Type B pancreatic cell (in vitro differentiated cells): ENCODE data around the gene ZNF302. TPM values are rescaled to one million over a fixed set of nuclear protein-coding genes. Genes with fewer than 3 reads are reported as not detected.
"Not testable (repeated sequence)": the region's sequence is repeated elsewhere in the genome, so short reads cannot be mapped to it uniquely, and the experiment has no call there.

Source experiments
- DNase-seq: peaks from one replicate; pipeline ENCODE4 v3.0.0; 2021; ENCODE audit warnings: mixed read lengths; ENCODE audit not compliant: unreplicated experiment; ENCODE audit errors: extremely low spot score
- H3K27ac Mint-ChIP-seq: 2 replicates; pipeline ENCODE4 v1.8.0; 2021; ENCODE audit warnings: mild to moderate bottlenecking, mixed read lengths
- H3K27me3 Mint-ChIP-seq: 2 replicates; pipeline ENCODE4 v1.8.0; 2021; ENCODE audit warnings: mixed read lengths
- H3K36me3 Mint-ChIP-seq: 2 replicates; pipeline ENCODE4 v1.8.0; 2021; ENCODE audit warnings: mixed read lengths
- H3K4me1 Mint-ChIP-seq: one replicate; pipeline ENCODE4 v1.8.0; 2021; ENCODE audit warnings: mixed read lengths; ENCODE audit not compliant: unreplicated experiment
- H3K4me3 Mint-ChIP-seq: 2 replicates; pipeline ENCODE4 v1.8.0; 2021; ENCODE audit warnings: mild to moderate bottlenecking, mixed read lengths
- H3K9me3 Mint-ChIP-seq: 2 replicates; pipeline ENCODE4 v1.8.0; 2021; ENCODE audit warnings: mixed read lengths
- CTCF ChIP-seq: fragments of 200-600 bp; sonication (generic); conservative IDR thresholded peaks from 2 replicates; pipeline ENCODE4 v1.5.0; 2021; ENCODE audit warnings: antibody characterized with exemption, mild to moderate bottlenecking
- total RNA-seq: library from RNA; stranded (reverse); gene quantifications from 2 replicates; pipeline ENCODE4 v1.2.1, GENCODE V29; 2021; ENCODE audit warnings: low replicate concordance

ZNF302 gene
- total RNA-seq, 1 donor from 2014 or later = 41.5 TPM

GRCh38 chr19:34666958-34667265 lies 10.6 kb upstream of the ZNF302 start:
- H3K36me3 Mint-ChIP-seq = no peaks in the 10 kb centered on the region
- no peak for TF ChIP-seq CTCF
- H3K27me3 Mint-ChIP-seq = no peaks in the 10 kb centered on the region
- H3K9me3 Mint-ChIP-seq = no peaks in the 10 kb centered on the region
- no peak overlapping the region for H3K27ac Mint-ChIP-seq
- H3K4me3 Mint-ChIP-seq = no peak overlapping the region
- DNase-seq = no peak
- H3K4me1 Mint-ChIP-seq = no peaks in the 10 kb centered on the region

GRCh38 chr19:34667349-34668076 lies 10.0 kb upstream of the ZNF302 start:
- no peaks in the 10 kb centered on the region for H3K4me1 Mint-ChIP-seq
- no peaks in the 10 kb centered on the region for H3K36me3 Mint-ChIP-seq
- no peak for DNase-seq
- no peak overlapping the region for H3K27ac Mint-ChIP-seq
- no peak for TF ChIP-seq CTCF
- H3K9me3 Mint-ChIP-seq = no peaks in the 10 kb centered on the region
- H3K27me3 Mint-ChIP-seq = no peaks in the 10 kb centered on the region
- H3K4me3 Mint-ChIP-seq = peak overlapping the region; percentile 45

GRCh38 chr19:34668077-34668689 lies 9.3 kb upstream of the ZNF302 start:
- not testable (repeated sequence) for H3K4me3 Mint-ChIP-seq, H3K9me3 Mint-ChIP-seq, H3K27me3 Mint-ChIP-seq, H3K36me3 Mint-ChIP-seq, DNase-seq, H3K27ac Mint-ChIP-seq, H3K4me1 Mint-ChIP-seq

GRCh38 chr19:34668690-34669089 lies 8.8 kb upstream of the ZNF302 start:
- H3K4me1 Mint-ChIP-seq, H3K4me3 Mint-ChIP-seq, H3K27ac Mint-ChIP-seq, H3K36me3 Mint-ChIP-seq, DNase-seq, H3K9me3 Mint-ChIP-seq, H3K27me3 Mint-ChIP-seq: not testable (repeated sequence)

- Mint-ChIP-seq H3K9me3 (no peaks in the 10 kb centered on the region), H3K27me3 (no peaks in the 10 kb centered on the region), H3K36me3 (no peaks in the 10 kb centered on the region), H3K4me3 (no peak overlapping the region), H3K27ac (no peak overlapping the region), H3K4me1 (no peaks in the 10 kb centered on the region)
- TF ChIP-seq CTCF = no peak
- DNase-seq = no peak
Measured at GRCh38 chr19:34669305-34669704, 8.2 kb upstream of the ZNF302 start.

GRCh38 chr19:34671972-34672371 lies 5.5 kb upstream of the ZNF302 start:
- Mint-ChIP-seq H3K9me3 (no peaks in the 10 kb centered on the region), H3K4me3 (no peak overlapping the region), H3K27me3 (no peaks in the 10 kb centered on the region), H3K36me3 (no peaks in the 10 kb centered on the region), H3K4me1 (no peaks in the 10 kb centered on the region), H3K27ac (no peak overlapping the region)
- no peak for TF ChIP-seq CTCF
- no peak for DNase-seq
